IMR-90 (cell line): Measurements from ENCODE around the gene TBC1D9. TPM values are rescaled to one million over a fixed set of nuclear protein-coding genes. Genes with fewer than 3 reads are reported as not detected.

Source experiments
- ATAC-seq: fragments of 200-7000 bp; cut with Tn5 transposase; 2 replicates; pipeline ENCODE4 v1.9.1; 2020; ENCODE audit warnings: low read depth, mild to moderate bottlenecking, moderate library complexity
- BruUV-seq: library from RNA; stranded (reverse); fragments of 400-500 nt; replicated peaks from 2 replicates; lab custom pipeline; 2021; lab: Mats Ljungman, UMichigan
- CTCF ChIA-PET: fragments of 300-600 bp; formaldehyde crosslinking; extraction: SDS; loops from one replicate; lab custom pipeline; 2021; ENCODE audit warnings: antibody characterized with exemption; lab: Yijun Ruan, JAX
- POLR2A ChIA-PET: fragments of 300-600 bp; sonication (Branson Sonifier 250); formaldehyde crosslinking; loops from one replicate; lab custom pipeline; 2022; ENCODE audit warnings: antibody characterized with exemption; ENCODE audit not compliant: unreplicated experiment; lab: Charles Lee
- DNase-seq: peaks from one replicate; pipeline ENCODE4 v3.0.0; 2013
- H2AFZ ChIP-seq: replicated peaks from 2 replicates; pipeline ENCODE3; 2013; ENCODE audit warnings: low read length, mild to moderate bottlenecking; ENCODE audit not compliant: poor library complexity
- H2AK5ac ChIP-seq: 2 replicates; pipeline ENCODE4 v1.6.1; 2013; ENCODE audit warnings: low read depth, low read length, inconsistent platforms
- H2AK9ac ChIP-seq: replicated peaks from 2 replicates; pipeline ENCODE3; 2013; ENCODE audit warnings: mild to moderate bottlenecking, low read depth, low read length, moderate library complexity; ENCODE audit not compliant: poor library complexity
- H2BK120ac ChIP-seq: 2 replicates; pipeline ENCODE4 v1.6.1; 2013; ENCODE audit warnings: low read depth, low read length, inconsistent platforms
- H2BK15ac ChIP-seq: 3 replicates; pipeline ENCODE4 v1.6.1; 2013; ENCODE audit warnings: low read depth, low read length, inconsistent platforms
- H2BK20ac ChIP-seq: 2 replicates; pipeline ENCODE4 v1.6.1; 2013; ENCODE audit warnings: low read depth, mild to moderate bottlenecking, inconsistent platforms, low read length, moderate library complexity
- H2BK5ac ChIP-seq: 2 replicates; pipeline ENCODE4 v1.6.1; 2013; ENCODE audit warnings: mild to moderate bottlenecking, low read depth, low read length, inconsistent platforms; ENCODE audit not compliant: poor library complexity, severe bottlenecking
- H3K14ac ChIP-seq: replicated peaks from 2 replicates; pipeline ENCODE4 v1.6.1; 2013; ENCODE audit warnings: low read depth, low read length, inconsistent platforms
- H3K18ac ChIP-seq: 2 replicates; pipeline ENCODE4 v1.6.1; 2013; ENCODE audit warnings: low read depth, low read length, control low read depth
- H3K23ac ChIP-seq: 2 replicates; pipeline ENCODE4 v1.6.1; 2013; ENCODE audit warnings: low read depth, low read length, inconsistent platforms
- H3K27ac ChIP-seq: 2 replicates; pipeline ENCODE4 v1.5.1; 2013; ENCODE audit warnings: mild to moderate bottlenecking, control low read depth, low read length; ENCODE audit not compliant: insufficient read depth
- H3K27me3 ChIP-seq: 2 replicates; pipeline ENCODE4 v1.6.1; 2013; ENCODE audit warnings: low read length; ENCODE audit not compliant: control insufficient read depth, insufficient read depth
- H3K36me3 ChIP-seq: 2 replicates; pipeline ENCODE4 v1.6.1; 2013; ENCODE audit warnings: low read length, mixed read lengths; ENCODE audit not compliant: control insufficient read depth, insufficient read depth
- H3K4ac ChIP-seq: 2 replicates; pipeline ENCODE4 v1.6.1; 2013; ENCODE audit warnings: low read depth, low read length, inconsistent platforms
- H3K4me1 ChIP-seq: 2 replicates; pipeline ENCODE4 v1.6.1; 2013; ENCODE audit warnings: low read length, mixed read lengths; ENCODE audit not compliant: control insufficient read depth, insufficient read depth
- H3K4me2 ChIP-seq: 2 replicates; pipeline ENCODE4 v1.6.1; 2013; ENCODE audit warnings: low read depth, mild to moderate bottlenecking, control low read depth, low read length, moderate library complexity
- H3K4me3 ChIP-seq: 2 replicates; pipeline ENCODE4 v1.5.1; 2013; ENCODE audit warnings: low read depth, mild to moderate bottlenecking, control low read depth, low read length, moderate library complexity; ENCODE audit not compliant: insufficient read depth
- H3K56ac ChIP-seq: 2 replicates; pipeline ENCODE4 v1.6.1; 2013; ENCODE audit warnings: low read length, inconsistent platforms; ENCODE audit not compliant: insufficient read depth; ENCODE audit errors: extremely low read depth
- H3K79me1 ChIP-seq, 2 experiments: 2 replicates each; pipeline ENCODE4 v1.6.1; 2013; ENCODE audit warnings: low read length in 2 of 2, inconsistent platforms in 1 of 2, low read depth in 1 of 2
- H3K9ac ChIP-seq: 2 replicates; pipeline ENCODE4 v1.6.1; 2013; ENCODE audit warnings: low read depth, low read length, control low read depth
- H3K9me1 ChIP-seq: 2 replicates; pipeline ENCODE4 v1.6.1; 2013; ENCODE audit warnings: low read length, inconsistent platforms; ENCODE audit not compliant: insufficient read depth
- H3K9me3 ChIP-seq: 2 replicates; pipeline ENCODE4 v1.6.1; 2013; ENCODE audit warnings: low read length; ENCODE audit not compliant: control insufficient read depth, insufficient read depth
- H4K20me1 ChIP-seq: 2 replicates; pipeline ENCODE4 v1.6.1; 2013; ENCODE audit warnings: low read length, inconsistent platforms; ENCODE audit not compliant: insufficient read depth
- H4K5ac ChIP-seq: 2 replicates; pipeline ENCODE4 v1.6.1; 2013; ENCODE audit warnings: mild to moderate bottlenecking, low read depth, low read length, control low read depth
- H4K8ac ChIP-seq, 2 experiments: 2 replicates each; pipeline ENCODE4 v1.6.1; 2013; ENCODE audit warnings: low read depth in 2 of 2, low read length in 2 of 2, control low read depth in 1 of 2, inconsistent platforms in 1 of 2
- H4K91ac ChIP-seq: 2 replicates; pipeline ENCODE4 v1.6.1; 2013; ENCODE audit warnings: low read depth, low read length, inconsistent platforms; ENCODE audit not compliant: insufficient read depth
- BHLHE40 ChIP-seq: fragments of 150-350 bp; IDR thresholded peaks from 2 replicates; pipeline ENCODE4 v1.6.1; 2016; ENCODE audit warnings: mild to moderate bottlenecking, low read depth, low read length
- CEBPB ChIP-seq: IDR thresholded peaks from 2 replicates; pipeline ENCODE4 v1.6.1; 2012; ENCODE audit warnings: low read depth, low read length, improper control_type of control experiment
- CHD1 ChIP-seq: IDR thresholded peaks from 2 replicates; pipeline ENCODE4 v1.6.1; 2012; ENCODE audit warnings: low read depth, low read length, improper control_type of control experiment
- MAFK ChIP-seq: IDR thresholded peaks from 2 replicates; pipeline ENCODE4 v1.6.1; 2012; ENCODE audit warnings: low read depth, low read length, improper control_type of control experiment
- MAZ ChIP-seq: IDR thresholded peaks from 2 replicates; pipeline ENCODE4 v1.6.1; 2012; ENCODE audit warnings: low read depth, mild to moderate bottlenecking, low read length, improper control_type of control experiment, moderate library complexity, borderline replicate concordance
- MXI1 ChIP-seq: IDR thresholded peaks from 2 replicates; pipeline ENCODE4 v1.6.1; 2012; ENCODE audit warnings: low read depth, mild to moderate bottlenecking, low read length, moderate library complexity, borderline replicate concordance
- NFE2L2 ChIP-seq: fragments of 150-350 bp; IDR thresholded peaks from 2 replicates; pipeline ENCODE4 v1.6.1; 2016; ENCODE audit warnings: low read depth, mild to moderate bottlenecking, low read length
- RAD21 ChIP-seq: IDR thresholded peaks from 2 replicates; pipeline ENCODE4 v1.6.1; 2012; ENCODE audit warnings: low read length, improper control_type of control experiment
- RCOR1 ChIP-seq: IDR thresholded peaks from 2 replicates; pipeline ENCODE4 v1.6.1; 2012; ENCODE audit warnings: mild to moderate bottlenecking, low read length, improper control_type of control experiment; ENCODE audit not compliant: insufficient replicate concordance
- SMC3 ChIP-seq: fragments of 150-350 bp; IDR thresholded peaks from 2 replicates; pipeline ENCODE4 v1.6.1; 2016; ENCODE audit warnings: low read depth, mild to moderate bottlenecking, antibody characterized with exemption, low read length, moderate library complexity
- USF2 ChIP-seq: fragments of 150-350 bp; IDR thresholded peaks from 2 replicates; pipeline ENCODE4 v1.6.1; 2017; ENCODE audit warnings: mild to moderate bottlenecking, antibody characterized with exemption, low read length, low read depth
- WGBS, 2 experiments: methylation state at CpG; one replicate each; pipeline versions ENCODE4 v1.1.5 to v1.1.7; 2013; ENCODE audit warnings: missing lambda C conversion rate in 2 of 2; ENCODE audit not compliant: insufficient read length in 1 of 2; ENCODE audit errors: extremely low coverage in 2 of 2; 5-methylcytosine and 5-hydroxymethylcytosine counted together
- dilution Hi-C: fragments of 300-500 bp; cut with HindIII; formaldehyde crosslinking; loops from one replicate; pipeline ENCODE4 v1.14.3; 2018; ENCODE audit warnings: low sequenced_read_pairs; ENCODE audit not compliant: unreplicated experiment
- in situ Hi-C: fragments of 300-500 bp; cut with MboI; formaldehyde crosslinking; loops from 3 replicates; pipeline ENCODE4 v1.14.3; 2019; ENCODE audit warnings: low sequenced_read_pairs, inconsistent platforms, mixed read lengths
- intact Hi-C: fragments of 100-400 bp; cut with micrococcal nuclease; formaldehyde crosslinking; loops from 2 replicates; pipeline ENCODE4 v1.10.0; 2022
- polyA plus RNA-seq, 3 experiments: library from polyadenylated mRNA; depleted of rRNA; stranded (reverse); fragments of >200 nt; gene quantifications; 2 replicates each; pipeline ENCODE4 v1.2.3, GENCODE V29; 2012; ENCODE audit warnings: low replicate concordance in 1 of 3
- total RNA-seq: library from RNA; depleted of rRNA; stranded (reverse); fragments of >200 nt; gene quantifications from 2 replicates; pipeline ENCODE4 v1.2.3, GENCODE V29; 2012

TBC1D9 gene
- total and polyA plus RNA-seq, 2 of the 4 experiments (the other 2 are of a cell fraction), result 11.7 to 15.2 TPM

GRCh38 chr4:140799686-140800225 lies 43.6 kb upstream of the TBC1D9 start:
- Histone ChIP-seq H3K27me3 (peaks cover 16% of the 10 kb centered on the region), H4K20me1 (no peaks in the 10 kb centered on the region), H3K14ac (no peak overlapping the region), H3K4me3 (no peak overlapping the region), H2AFZ (no peak overlapping the region), H2BK20ac (no peak overlapping the region), H3K9me1 (no peaks in the 10 kb centered on the region), H3K56ac (no peak overlapping the region), H4K5ac (no peak overlapping the region), H2BK5ac (no peak overlapping the region), H3K9me3 (no peaks in the 10 kb centered on the region), H3K27ac (no peak overlapping the region), H3K79me1 (no peaks in the 10 kb centered on the region), H2BK15ac (no peak overlapping the region), H3K4me2 (no peak overlapping the region), H3K4ac (no peak overlapping the region), H3K18ac (no peak overlapping the region), H2BK120ac (no peak overlapping the region), H3K23ac (no peak overlapping the region), H3K4me1 (no peaks in the 10 kb centered on the region), H4K8ac (no peak overlapping the region), H3K9ac (no peak overlapping the region), H2AK9ac (no peak overlapping the region), H4K91ac (no peak overlapping the region), H3K36me3 (no peaks in the 10 kb centered on the region), H2AK5ac (no peak overlapping the region)
- DNase-seq (no peak), ATAC-seq (no peak)
- TF ChIP-seq MAFK (no peak), BHLHE40 (no peak), USF2 (no peak), SMC3 (no peak), MAZ (no peak), CEBPB (no peak), RCOR1 (no peak), MXI1 (no peak), RAD21 (no peak), CHD1 (no peak), NFE2L2 (no peak)
- intact Hi-C loops, result no loop called here
- POLR2A ChIA-PET, result no interaction called here
- CTCF ChIA-PET, result no interaction called here
- in situ Hi-C loops, result no loop called here
- BruUV-seq, result no TSS peak
- 58% methylated on average over 4 of the region's 5 CpGs; no CpG with 5 or more reads in 1 of the 2 experiments for WGBS, 2 experiments
- dilution Hi-C loops, result no loop called here
